HG02571 (cell line): ENCODE measurements around the gene RNFT2.

Experiments
- ATAC-seq: cut with Tn5 transposase; IDR thresholded peaks from one replicate; pipeline ENCODE4 v1.9.1; 2021; ENCODE audit warnings: mild to moderate bottlenecking, moderate library complexity; ENCODE audit not compliant: unreplicated experiment

RNFT2 gene

DNA sequence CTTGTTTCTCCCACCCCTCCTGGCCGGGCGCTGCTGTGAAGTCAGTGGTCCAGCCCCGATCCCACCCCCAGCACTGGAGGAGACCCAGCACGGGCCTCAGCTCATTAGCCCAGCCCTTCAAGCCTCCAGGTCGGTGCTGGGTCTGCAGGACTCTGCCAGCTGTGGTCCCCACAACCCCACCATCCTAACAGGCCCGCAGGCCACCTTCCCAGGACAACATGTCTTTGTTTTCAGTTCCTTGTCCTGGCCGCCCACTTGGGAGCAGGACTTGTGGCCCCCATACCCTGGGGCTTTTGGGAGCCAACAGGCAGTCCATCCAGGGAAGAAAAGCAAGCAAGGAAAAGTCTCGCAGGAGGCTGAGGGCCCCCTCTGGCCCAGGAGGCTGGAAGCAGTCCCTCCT is 83.2 kb downstream of the RNFT2 start:
- ATAC-seq = no peak

DNA sequence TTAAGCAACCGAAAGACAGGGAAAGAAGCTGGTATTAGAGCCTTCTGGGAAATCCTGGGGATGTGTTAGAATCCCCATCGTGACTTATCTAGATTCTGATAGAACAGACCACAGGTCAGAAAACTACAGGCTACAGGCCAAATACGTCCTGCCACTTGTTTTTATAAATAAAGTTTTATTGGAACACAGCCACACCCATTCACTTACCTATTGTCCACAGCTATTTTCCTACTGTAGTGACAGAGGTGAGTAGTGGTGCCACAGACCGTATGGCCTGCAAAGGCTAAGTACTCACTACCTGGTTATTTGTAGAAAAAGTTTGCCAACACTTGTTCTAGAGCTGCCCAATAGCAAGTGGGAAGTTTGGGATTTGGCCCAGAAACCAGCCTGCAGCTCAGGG is 89.3 kb downstream of the RNFT2 start:
- ATAC-seq = no peak

DNA sequence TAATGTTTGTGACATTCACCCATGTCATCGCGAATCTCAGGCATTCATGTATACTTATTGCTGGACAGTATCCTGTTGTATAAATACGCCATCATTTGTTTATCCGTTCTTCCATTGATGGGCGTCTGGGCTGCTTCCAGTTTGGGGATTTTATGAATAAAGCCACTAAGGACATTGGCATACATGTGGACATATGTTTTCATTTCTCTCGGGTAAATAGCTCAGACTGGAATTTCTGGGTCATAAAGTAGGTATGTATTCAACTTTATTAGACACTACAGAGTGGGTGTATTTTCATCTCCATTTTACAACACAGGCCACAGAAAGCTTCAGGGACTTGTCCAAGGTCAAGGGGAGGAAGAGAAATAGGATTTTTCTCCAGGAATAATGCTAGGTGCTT is 94.2 kb downstream of the RNFT2 start:
- no peak for ATAC-seq

DNA sequence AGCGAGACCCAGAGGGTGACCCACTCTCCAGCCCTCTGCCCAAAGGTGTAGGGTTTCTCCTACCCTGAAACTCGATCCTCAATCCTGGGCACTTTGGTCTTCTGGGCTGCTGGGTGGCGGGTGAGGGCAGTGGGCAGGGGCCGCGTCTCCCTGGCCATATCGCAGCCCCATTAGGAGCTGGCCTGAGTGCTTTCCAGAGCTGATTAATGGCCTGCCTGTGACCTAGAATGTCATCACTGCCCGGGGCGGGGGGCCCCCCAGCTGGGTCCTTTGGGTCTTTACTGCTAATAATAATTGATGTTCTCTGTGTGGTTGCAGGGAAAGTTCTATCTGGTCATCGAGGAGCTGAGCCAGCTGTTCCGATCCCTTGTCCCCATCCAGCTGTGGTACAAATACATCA is 95.4 kb downstream of the RNFT2 start:
- ATAC-seq = no peak

DNA sequence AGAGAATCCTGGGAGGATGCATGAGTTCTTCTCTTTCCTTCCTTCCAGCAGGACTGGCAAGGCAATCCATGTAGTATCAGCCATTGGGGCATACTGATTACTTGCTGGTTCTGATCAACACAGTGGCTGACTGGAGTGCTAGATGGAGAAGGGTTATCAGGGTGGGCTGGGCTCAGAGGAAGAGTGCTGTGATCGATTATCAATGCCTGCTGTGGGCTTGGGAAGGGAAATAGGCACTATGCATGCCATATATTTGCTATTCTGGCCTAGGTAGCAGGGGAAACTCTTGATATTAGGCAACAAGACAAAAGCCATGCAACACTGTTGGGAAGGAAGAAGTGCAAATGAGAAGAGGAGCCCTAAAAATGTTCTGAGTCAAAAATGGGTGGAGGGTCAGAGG is 97.4 kb downstream of the RNFT2 start:
- ATAC-seq = no peak

DNA sequence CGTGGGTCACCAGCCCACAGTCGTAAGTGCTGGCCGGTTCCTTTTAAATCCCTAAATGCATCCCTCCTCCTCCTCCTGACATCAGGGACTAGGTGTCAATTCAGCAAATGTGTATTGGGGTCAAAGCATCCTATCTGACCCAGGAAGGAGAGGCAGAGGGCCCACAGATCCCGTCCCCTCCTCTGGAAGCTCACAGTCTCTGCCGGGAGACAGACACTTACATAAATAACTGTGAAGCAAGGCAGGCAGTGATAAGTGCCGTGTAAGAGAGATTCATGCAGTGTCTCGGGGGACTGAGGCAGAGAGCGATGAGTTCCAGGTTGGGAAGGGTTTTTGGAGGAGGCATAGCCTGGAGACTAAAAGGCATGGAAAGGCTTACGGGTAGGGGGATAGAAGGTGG is 99.0 kb downstream of the RNFT2 start:
- no peak for ATAC-seq

DNA sequence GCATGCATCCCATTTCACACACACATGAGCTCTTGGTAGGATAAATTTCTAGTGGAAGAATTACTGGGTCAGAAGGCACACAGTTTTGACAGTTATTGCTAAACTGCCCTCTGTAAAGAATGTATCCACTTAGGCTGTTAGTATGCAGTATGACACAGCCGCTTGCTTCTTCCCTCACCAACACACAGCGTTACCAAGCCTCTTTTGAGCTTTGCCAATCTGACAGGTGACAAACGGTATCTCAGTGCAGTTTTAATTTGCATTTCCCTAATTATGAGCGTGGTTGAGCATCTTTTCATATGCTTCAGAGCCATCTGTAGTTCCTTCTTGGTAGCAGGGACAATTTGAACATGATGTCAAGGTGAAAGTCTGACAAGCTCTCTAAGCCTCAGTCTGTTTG is 100.2 kb downstream of the RNFT2 start:
- no peak for ATAC-seq

DNA sequence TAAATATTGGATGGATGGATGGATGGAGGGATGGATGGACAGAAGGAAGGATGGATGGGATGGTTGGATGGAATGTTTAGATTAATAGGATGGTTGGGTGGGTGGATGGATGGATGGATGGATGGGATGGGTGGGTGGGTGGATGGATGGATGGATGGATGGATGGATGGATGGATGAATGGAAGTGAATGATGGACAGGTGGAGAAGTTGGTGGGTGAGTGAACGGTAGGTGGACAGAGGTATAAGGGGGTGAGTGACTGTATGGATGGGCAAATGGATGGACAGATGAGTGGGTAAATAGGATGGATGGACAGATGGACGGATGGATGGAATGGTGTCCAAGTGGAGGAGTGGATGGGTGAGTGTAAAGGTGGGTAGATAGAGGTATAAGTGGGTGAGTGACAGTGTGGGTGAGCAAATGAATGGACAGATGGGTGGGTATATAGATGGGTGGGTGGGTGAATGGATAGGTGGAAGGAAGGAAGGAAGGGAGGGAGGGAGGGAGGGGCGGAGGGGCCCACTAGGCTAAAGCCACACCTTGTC is 101.2 kb downstream of the RNFT2 start:
- ATAC-seq = no peak

DNA sequence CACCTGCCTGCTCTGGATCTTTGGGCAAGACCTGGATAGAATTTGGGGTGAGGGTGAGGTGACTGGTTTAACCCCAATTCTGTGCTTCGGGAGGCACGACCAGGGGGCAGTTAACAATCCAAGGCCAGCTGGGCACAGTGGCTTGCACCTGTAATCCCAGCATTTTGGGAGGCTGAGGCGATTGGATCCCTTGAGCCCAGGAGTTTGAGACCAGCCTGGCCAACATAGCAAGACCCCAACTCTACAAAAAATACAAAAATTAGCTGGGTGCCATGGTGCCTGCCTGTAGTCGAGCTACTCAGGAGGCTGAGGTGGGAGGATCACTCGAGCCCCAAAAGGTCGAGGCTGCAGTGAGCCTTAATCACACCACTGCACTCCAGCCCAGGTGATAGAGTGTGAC is 105.0 kb downstream of the RNFT2 start:
- ATAC-seq = no peak

DNA sequence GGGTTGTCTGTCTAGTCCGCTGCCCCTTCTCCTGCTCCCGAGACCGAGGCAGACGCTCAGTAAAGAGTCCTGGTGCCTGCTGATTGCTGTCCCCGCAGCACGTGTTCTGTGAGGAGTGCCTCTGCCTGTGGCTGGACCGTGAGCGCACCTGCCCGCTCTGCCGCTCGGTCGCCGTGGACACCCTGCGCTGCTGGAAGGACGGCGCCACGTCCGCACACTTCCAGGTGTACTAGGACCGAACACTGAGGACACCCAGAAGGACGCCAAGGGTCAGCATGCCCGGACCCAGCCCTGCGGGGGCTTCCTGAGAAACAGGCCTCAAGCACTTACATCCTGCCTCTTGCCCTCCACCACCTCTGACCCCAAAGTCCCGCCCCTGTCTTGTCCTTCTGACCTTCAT is 111.1 kb downstream of the RNFT2 start:
- no peak for ATAC-seq

DNA sequence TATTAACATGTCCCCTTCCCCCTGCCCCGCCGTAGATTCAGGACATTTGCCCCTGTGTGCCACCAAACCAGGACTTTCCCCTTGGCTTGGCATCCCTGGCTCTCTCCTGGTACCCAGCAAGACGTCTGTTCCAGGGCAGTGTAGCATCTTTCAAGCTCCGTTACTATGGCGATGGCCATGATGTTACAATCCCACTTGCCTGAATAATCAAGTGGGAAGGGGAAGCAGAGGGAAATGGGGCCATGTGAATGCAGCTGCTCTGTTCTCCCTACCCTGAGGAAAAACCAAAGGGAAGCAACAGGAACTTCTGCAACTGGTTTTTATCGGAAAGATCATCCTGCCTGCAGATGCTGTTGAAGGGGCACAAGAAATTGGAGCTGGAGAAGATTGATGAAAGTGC is 114.2 kb downstream of the RNFT2 start:
- no peak for ATAC-seq

DNA sequence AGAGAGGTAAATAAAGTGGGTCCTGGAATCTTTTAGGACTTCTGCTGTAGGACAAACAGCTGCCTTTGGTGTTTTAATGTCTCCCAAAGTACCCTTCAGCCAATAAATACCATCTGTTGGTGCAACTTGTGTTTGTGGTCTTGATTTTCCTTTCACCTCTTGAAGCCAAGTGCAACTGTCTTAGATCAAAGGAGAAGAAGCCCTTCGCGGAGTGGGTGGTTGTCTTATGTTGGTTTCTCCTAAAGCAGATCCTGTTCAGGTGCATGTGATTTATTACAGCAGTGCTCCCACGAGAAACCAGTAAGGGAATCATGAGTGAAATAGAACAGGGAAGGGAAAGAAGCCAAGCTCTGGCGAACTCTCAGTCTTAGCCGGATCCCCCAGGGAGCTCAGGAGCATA is 115.4 kb downstream of the RNFT2 start:
- no peak for ATAC-seq

DNA sequence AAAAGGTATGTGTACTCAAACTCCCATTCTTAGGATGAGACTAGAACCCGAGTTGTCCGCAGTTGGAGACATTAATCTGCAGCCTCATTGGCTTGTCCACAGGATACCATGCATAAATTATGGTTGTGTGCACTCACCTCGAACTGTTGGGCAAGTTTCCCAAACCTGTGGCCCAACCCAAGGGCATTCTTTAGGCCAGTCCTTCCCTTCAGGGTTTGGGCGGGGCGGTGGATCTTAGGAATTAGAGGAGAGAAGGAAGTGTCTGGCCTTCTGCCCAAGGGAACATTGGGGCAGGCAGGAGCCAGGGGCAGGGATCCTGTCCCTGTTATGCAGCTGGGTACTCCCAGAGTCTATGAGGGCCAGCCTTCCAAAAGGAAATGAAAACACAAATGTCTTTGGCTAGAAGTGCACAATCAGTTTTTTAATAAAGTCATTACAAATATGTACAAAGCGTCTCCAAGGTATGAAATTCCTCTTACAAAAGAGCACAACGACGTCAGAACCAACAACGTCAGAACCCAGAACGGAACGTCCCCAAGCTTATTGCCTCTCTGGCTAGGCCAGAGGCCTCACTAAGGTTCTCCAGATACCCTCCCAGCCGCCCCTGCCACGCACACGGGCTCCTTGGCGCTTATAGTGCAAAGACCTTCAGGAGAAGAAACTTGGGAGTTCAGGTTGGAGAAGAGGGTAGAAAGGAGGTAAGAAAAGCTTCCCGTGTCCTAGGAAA is 117.8 kb downstream of the RNFT2 start:
- no peak for ATAC-seq

DNA sequence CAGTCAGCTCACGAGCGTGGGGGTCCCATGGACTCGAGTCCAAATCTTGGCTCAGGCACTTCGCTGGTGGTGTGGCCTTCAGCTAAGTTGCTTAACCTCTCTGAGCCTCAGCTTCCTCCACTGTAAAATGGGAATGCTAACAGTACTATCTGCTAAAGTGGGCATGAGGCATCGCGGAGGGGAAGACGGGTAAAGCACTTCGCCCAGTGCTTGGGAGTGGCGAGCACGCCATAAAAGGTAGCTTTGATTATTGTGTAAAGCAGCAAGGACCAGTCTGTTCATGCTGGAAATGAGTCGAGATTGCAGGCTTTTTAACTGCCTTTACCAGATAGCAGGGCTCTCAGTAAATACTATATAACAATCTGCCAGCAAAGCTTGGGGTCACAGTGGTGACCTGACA is 118.6 kb downstream of the RNFT2 start:
- ATAC-seq = no peak

DNA sequence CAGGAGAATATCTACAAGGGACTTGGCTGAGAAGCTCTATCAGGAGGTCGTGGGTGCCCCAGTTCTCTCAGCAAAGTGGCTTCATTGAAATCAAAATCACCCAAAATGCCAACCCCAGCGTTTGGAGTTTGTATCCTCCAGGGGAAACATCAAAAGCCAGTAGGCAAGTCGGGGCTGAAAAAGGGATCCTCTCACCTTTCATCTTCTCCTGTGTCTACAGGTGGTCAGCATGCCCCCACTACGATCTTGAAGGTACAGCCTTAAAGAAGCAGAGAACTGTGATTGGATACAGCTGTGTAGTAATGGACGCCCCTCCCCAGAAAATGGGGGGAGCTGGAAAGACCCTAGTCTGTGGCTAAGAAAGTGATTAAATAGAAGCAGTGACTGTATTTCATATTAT is 121.0 kb downstream of the RNFT2 start:
- no peak for ATAC-seq

DNA sequence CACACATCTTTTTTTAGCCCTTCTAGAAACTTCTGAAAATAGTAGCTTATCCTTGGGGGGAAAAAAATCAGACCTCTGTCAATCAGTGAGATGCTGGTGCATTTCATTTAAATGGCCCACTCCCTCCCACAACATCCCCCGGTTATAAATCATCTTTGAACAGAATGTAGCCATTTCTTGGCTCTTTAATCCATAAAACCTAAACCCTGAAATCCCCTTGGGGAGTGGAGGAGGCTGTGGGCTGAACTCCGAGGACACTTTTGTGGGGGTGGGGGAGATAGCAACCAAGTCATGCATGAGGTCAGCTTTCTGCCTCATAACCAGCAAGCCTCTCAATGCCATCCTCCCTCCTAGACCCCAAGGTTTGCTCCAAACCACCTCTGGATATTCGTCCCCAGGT is 122.1 kb downstream of the RNFT2 start:
- no peak for ATAC-seq

DNA sequence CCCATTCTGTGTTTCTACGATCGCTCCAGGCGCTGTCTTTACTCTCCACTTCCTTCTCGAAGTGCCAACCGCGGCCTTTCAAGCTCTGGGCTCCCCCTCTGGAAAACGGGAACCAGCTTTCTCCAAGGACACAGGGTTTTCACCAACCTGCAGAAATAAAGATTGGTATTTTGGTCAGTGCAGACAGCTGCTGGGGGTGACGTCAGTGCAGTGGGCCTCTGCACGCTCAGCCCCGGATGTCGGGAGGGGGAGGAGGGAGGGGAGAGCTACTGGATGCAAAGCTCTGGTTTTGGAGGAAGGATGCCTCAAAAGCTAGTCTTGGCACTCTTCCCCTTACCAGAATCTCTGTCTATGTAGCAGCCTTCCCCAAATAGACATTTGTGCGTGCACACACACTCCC is 123.2 kb downstream of the RNFT2 start:
- ATAC-seq = peak; percentile 79

DNA sequence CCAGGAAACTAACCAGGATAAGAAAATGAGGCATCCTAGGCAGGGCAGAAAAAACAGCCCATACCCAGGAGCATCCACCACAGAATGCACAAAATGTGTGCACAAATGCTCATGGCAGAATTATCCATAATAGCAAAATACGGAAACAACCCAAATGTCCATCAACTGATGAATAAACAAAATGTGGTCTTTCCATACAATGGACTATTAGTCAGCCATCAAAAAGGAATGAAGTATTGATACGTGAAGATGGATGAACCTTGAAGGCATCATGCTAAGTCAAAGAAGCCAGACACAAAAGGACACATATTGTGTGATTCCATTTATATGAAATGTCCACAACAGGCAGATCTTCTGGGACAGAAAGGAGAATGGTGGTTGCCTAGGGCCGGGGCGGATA is 124.1 kb downstream of the RNFT2 start:
- ATAC-seq = no peak

DNA sequence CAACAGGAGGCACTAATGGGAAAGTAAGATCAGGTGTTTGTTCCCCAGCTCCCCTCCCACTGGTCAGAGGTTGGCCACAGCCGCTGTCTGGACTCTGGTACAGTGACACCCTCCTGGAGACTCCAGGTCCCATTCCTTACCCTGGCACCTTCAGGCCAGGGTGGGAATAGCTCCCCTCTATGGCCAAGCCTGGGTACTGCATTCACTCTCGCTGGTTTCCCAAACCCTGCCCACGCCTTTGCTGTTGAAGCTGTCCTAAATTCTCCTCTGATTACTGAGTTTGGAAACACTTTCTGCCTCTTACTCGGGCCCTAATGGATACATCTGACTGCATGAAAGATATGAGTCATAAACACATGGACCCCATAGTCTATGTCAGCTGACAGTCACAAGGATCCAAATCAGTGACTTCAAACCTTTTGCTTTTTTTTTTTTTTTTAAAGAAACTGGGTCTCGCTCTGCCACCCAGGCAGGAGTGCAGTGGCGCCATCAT is 125.2 kb downstream of the RNFT2 start:
- ATAC-seq = no peak

DNA sequence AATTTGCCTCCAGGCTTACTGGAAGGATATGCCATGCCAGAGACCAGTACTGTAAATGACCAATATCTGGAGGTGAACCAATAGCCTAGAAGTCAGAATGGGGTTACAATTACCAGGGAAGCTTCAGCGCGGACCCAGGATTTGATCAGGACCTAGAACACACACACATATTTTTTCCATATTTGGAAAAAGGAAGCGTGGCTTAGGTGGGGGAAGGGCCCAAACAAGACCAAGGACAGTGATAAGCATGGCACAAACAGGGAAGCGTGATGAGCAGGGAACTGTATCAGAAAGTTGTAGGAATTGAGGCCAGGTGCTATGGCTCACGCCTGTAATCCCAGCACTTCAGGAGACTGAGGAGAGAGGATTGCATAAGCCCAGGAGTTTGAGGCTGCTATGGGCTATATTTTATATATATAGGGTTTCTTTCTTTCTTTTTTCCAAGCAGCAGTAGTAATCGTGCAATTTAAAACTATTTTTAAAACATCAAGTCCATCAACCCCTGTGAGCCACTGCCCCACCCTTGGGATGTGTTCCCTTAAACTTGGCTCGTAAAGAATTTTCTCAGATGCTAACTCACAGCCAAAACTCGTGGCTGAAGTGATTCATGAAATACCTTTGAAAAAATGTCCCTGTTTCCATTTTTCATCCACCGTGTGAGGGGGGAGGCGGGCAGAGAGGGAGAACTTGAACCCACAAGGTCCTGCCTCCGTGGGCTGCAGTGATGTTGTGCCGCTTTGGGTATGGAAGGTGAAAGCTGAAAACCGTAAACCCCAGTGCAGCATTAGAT is 126.5 kb downstream of the RNFT2 start:
- ATAC-seq = no peak

DNA sequence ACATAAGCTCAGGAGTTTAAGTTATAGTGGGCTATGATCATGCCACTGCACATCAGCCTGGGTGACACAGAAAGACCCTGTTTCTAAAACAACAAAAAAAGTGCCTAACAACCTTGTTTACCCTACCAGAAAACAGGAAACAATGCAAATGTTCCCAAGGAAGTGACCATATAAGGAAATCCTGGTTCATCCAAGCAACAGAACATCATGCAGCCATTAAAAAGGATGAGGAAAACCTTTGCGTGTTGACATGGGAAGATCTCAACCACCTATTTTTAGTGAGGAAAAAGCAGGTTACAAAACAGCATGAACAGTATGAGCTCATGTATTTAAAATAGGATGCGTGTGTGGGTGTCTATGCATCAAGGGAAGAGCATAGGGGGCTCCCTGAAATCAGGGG is 129.4 kb downstream of the RNFT2 start:
- ATAC-seq = no peak

DNA sequence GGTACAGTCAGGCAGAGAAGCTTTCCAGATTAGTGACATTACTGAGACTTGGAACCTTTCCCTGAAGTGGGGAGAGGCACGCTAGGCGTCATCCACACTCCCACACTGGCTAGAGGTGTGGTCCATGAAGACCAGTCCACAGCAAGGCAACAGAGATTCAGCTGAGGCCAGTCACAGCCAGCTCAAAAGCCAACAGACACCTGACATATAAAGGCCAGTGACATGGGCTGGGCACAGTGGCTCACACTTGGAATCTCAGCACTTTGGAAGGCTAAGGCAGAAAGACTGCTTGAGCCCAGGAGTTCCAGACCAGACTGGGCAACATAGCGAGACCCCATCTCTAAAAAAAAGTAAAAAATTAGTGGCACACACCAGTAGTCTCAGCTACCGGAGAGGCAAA is 132.2 kb downstream of the RNFT2 start:
- no peak for ATAC-seq
